ENCODE data around the gene PKN1.
"Not testable (repeated sequence)": the region's sequence is repeated elsewhere in the genome, so short reads cannot be mapped to it uniquely, and the experiment has no call there.

Gene PKN1

DNA sequence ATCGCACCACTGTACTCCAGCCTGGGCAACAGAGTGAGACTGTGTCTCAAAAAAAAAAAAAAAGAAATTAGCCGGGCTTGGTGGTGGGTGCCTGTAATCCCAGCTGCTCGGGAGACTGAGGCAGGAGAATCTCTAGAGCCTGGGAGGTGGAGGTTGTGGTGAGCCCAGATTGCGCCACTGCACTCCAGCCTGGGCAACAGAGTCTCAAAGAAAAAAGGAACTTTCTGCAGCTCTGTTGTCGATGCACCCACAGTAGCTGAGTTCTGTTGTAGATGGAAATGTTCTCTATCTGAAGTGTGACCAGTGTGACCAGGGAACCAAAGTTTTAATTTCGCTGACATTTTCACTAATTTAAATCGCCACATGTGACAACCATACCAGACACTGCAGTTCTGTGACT, 29.3 kb downstream of the PKN1 start:
- in situ Hi-C loops (cut with HindIII; ENCODE audit: low sequenced_read_pairs), result not testable (repeated sequence)

DNA sequence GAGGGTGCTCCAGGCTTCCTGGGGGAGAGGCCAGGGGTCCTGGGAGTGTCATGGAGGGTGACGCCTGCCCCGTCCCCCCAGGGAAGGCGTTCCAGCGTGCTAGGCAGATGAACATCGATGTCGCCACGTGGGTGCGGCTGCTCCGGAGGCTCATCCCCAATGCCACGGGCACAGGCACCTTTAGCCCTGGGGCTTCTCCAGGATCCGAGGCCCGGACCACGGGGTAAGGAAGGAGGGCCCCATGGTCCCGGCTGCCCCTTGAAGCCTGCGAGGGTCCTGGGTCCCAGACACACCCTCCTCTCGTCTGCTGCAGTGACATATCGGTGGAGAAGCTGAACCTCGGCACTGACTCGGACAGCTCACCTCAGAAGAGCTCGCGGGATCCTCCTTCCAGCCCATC, 30.6 kb downstream of the PKN1 start:
- in situ Hi-C loops (cut with HindIII; ENCODE audit: low sequenced_read_pairs), result no loop called here

DNA sequence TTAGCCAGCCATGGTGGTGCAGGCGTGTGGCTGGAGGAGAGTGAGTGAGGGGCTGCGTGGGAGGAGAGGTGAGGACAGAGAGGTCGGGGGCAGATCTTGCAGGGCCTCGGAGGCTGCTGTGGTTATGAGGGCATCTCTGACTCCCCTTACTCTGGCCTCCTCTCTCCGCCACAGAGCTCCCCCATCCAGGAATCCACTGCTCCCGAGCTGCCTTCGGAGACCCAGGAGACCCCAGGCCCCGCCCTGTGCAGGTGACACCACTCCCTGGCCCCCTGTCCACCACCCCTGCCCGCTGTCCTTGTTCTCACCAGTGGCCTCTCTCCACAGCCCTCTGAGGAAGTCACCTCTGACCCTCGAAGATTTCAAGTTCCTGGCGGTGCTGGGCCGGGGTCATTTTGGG, 34.3 kb downstream of the PKN1 start:
- in situ Hi-C loops (cut with HindIII; ENCODE audit: low sequenced_read_pairs), result no loop called here

DNA sequence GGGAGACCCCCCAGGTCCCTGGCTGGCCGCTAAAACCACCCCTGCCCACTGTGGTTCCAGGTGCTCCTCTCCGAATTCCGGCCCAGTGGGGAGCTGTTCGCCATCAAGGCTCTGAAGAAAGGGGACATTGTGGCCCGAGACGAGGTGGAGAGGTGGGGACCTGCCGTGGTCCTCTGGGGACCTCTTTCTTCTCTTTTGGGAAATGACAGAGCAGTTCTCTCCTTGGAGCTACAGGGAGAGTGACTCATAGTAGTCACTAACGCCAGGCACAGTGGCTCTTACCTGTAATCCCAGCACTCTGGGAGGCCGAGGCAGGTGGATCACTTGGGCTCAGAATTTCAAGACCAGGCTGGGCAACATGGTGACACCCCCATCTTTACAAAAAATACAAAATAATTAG, 34.7 kb downstream of the PKN1 start:
- in situ Hi-C loops (cut with HindIII; ENCODE audit: low sequenced_read_pairs), result no loop called here

DNA sequence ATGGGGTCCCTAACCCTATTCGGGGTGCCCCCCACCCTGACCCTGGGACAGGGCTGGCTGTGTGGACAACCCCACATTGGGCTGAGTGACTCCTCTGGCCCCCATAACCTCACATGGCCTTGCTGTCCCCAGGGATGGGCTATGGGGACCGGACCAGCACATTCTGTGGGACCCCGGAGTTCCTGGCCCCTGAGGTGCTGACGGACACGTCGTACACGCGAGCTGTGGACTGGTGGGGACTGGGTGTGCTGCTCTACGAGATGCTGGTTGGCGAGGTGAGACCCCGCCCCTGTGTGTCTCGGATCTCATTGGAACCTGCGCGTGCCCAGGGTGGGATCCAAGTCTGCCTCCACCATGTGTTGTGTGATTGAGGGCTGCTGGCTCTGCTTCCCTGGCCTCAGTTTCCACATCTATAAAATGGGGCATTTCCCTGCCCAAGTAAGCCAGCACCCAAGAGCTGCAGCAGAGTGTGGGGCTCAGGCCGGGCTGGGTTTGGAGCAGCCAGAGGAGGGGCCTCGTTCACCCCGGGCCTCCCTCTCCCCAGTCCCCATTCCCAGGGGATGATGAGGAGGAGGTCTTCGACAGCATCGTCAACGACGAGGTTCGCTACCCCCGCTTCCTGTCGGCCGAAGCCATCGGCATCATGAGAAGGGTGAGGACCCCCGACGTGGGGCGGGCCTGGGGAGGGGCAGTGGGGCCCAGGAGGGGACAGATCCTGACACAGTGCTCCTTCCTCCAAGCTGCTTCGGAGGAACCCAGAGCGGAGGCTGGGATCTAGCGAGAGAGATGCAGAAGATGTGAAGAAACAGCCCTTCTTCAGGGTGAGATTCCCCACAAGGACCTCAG, 37.1 kb downstream of the PKN1 start:
- in situ Hi-C loops (cut with HindIII; ENCODE audit: low sequenced_read_pairs), result no loop called here

DNA sequence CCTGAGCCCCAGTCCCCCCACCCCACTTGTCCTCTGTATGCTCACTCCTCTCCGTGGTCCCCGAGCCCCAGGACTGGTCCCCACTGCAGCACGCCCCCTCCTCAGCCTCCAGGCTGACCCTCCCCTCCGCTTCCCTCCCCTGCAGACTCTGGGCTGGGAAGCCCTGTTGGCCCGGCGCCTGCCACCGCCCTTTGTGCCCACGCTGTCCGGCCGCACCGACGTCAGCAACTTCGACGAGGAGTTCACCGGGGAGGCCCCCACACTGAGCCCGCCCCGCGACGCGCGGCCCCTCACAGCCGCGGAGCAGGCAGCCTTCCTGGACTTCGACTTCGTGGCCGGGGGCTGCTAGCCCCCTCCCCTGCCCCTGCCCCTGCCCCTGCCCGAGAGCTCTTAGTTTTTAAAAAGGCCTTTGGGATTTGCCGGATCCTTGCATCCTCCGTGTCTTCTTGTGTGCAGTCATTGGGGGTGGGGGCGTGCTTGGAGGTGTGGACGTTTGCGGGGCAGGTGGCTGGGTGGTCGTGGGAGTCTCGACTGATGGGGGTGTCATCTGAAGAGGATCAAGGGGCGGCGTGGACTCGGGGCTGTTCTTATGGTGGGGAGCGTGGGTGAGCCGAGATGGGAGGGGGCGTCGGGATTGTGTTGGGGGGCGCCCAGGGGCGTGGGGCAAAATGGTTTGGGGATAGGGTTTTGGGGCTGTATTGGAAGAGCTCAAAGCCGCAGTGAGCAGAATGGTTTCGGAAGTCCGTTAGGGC, 38.5 kb downstream of the PKN1 start:
- in situ Hi-C loops (cut with HindIII; ENCODE audit: low sequenced_read_pairs), result no loop called here

DNA sequence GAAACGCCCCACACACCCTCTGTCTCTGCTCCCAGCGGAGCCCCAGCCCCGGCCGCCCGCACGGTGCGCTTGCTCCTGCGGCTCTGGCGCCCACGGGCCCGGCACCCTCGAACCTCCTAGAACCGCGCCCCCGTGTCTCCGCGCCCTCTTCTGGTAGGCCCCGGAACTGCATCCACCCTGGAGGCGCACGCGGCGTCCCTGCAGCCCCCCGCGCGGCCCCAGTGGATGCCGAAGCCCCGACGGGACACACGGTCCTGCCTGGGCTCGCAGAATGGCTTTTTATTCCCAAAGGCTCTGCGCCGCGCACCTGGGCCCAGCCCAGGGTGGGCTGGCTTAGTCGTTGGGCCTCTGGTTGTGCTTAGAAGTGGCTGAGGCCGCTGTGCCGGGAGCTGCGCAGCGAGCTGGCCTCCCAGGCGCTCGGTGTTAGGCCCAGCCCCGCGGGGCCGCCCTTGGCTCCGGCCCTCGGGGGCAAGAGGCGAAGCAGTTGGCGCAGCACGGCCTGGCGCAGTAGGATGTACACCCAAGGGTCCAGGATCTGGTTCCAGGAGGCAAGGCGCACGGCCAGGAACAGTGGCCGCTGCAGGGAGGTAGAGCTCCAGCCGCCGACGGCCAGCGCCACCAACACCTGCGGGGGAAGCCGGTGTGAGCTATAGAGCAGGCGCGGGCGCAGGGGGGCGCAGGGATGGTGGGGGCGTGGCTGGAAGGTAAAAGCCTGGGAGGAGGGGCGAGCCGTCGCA, 39.3 kb downstream of the PKN1 start:
- in situ Hi-C loops (cut with HindIII; ENCODE audit: low sequenced_read_pairs), result no loop called here

DNA sequence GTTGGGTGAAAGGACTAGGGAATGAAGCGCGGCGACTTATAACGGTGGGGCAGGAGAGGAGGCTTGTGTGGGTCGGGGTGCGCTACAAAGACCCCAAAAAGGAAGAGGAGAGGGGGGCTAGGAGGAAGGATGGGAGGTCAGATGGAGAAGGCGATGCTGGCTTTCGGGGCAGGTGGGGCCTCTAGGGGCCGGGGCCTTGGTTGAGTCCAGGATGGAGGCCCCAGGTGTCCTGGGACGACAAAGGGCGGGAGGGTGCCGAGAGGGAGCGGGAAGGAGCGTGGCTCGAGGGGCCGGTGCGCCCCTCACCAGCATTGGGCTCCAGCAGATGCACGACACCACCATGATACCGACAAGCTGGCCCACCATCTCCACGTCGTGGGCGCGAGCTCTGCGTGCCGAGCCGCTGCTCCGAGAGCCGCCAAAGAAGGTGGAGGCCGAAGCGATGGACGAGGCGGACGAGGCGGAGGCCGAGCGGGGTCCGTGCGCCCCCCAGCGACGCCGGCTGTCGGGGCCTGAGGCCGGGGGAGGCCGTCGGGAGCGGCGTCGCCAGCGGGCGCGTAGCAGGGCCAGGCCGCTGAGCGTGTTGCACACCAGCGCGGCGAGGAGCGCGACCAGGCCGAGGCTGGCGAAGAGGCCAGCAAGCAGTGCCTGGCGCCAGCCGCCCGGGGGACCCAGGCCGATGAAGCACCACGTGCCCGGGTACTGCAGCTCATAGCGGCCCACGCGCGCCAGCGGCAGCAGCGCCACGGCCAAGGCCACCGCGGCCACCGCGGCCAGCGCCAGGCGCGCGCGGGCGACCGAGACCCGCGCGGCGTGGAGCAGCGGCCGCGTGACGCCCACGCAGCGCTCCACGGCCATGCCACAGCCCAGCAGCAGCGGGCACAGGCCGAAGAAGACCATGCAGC, 40.2 kb downstream of the PKN1 start:
- in situ Hi-C loops (cut with HindIII; ENCODE audit: low sequenced_read_pairs), result no loop called here

DNA sequence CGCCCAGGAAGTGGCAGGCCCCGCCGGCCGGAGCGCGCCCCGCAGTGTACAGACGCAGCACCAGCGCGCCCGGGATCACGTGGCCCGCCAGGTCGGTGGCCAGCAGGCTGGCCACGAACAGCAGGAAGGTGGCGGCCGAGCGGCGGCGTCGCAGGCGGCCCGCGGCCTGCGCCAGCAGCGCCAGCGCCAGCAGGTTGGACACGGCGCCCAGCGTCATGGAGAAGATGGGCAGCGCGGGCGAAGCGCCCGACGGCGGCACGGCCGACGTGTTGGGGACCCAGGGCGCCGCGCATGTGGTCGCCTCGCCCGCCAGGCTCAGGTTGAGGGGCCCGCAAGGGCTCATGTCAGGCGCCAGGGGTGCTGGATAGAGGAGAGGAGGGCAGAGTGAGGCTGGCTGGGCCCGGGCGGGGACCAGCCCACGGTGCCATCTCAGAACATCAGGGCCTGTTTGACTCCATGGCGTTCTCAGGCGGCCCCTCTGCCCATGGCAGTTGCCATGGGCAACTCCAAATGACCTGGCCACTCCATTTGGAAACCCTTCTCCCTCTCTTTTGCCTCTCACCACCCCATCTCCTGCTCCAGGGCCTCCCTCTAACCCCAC, 41.0 kb downstream of the PKN1 start:
- in situ Hi-C loops (cut with HindIII; ENCODE audit: low sequenced_read_pairs), result no loop called here

DNA sequence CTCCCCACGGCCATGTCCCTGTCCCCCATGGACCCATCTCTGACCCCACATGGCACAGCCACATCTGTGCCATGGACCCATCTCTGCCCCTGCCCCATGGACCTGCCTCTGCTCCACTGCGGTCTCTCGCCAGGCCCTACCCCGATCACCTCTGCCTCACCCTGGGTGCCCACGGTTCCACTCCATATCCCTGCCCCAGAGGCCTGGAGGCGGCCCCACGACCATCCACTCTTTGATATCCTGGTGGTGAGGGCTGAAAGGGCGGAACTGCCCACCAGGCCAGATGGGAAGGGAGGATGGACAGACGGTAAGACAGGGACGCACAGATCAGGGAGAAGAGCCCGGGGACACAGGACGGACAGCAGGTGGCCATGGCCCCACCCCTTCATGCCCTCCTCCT, 41.7 kb downstream of the PKN1 start:
- in situ Hi-C loops (cut with HindIII; ENCODE audit: low sequenced_read_pairs), result no loop called here

DNA sequence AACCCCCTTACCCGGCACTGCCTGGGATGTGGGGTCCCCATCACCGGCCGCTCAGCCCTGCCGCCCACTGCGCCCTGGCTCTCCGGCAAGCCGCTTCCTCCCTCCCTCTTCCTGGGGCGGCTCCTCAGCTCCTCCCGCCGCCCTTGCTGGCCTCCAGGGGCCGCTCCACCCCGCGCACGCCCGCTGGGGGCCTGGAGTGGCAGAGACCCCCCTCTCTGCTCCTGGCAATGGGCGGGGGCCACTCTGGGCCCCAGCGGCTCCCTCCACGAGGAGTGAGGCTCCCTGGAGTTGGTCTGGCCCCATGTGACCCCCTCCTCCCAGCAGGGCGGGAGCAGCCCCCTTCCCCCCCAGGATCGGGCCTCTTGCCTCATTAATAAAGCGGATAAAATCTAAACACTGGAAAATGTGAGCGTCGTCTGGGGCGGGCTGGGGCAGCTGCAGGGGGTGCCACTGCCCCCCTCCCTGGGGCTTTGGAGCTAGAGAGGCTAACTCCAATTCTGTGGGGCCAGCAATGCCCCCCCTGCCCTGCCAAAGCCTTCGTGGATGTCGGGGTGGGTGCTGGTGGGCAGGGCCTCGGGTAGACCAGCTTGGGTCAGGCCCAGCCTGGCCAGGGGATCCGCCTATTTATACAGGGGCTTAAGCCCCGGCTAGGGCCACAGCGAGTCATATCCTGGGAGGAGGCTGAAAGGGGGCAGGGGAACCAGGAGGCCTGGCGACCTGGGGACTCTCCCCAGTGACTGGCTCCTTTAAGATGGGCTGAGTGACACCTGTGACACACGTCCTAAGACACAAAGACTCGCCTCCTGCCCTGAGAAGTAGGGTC, 42.4 kb downstream of the PKN1 start, which contains the start of gene PTGER1:
Gene PTGER1 (minus strand): TSS at position 104 of the 823 bp plus-strand sequence. CDS start 1,034 bp downstream, outside the sequence.
- in situ Hi-C loops (cut with HindIII; ENCODE audit: low sequenced_read_pairs), result no loop called here

DNA sequence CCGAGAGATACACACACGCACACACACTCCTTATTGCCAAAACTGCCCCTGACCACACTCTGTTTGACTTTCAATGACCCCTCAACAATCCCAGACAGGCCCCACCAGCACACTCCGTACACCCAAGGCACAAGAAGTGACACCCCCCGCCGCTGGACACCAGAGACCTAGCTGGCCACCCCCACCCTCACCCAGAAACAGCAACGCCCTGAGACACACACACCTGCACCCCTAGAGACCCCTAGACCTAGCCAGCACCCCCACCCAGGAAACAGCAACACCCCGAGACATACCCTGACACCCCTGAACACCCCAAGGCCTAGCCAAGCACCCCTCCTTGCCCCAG, 43.2 kb downstream of the PKN1 start:
- in situ Hi-C loops (cut with HindIII; ENCODE audit: low sequenced_read_pairs), result no loop called here

DNA sequence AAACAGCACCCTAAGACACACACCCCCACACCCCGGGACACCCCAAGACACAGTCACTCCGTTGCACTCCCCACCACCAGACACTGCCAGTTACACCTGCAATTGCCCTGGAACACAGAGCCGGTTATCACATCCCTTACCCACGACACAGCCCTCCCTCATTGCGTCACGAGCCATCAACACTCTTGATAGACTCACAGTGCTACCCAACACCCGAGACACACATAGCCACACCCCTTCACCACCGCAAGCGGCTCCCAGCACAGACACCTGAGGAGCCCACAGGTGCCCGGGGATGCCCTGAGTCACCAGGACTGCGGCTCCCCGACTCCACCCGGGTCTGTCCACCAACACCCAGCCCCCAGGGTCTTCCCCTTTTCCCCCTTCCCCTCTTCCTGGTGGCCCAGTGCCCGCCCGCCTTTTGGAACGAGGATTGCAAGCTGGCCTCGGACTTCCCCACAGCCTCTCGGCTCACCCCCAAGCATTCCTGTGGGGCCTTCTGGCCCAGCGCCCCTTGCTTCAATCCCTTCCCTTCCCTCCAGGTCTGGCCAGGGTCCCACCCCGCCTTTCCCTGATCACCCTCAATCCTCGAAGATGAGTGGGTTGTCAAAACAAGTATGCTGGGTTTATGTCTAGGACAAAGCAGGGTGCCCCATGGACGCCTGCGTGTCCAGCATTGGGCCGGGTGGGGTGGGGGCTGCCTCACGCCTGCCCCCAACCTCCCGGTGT, 43.7 kb downstream of the PKN1 start:
- in situ Hi-C loops (cut with HindIII; ENCODE audit: low sequenced_read_pairs), result no loop called here

DNA sequence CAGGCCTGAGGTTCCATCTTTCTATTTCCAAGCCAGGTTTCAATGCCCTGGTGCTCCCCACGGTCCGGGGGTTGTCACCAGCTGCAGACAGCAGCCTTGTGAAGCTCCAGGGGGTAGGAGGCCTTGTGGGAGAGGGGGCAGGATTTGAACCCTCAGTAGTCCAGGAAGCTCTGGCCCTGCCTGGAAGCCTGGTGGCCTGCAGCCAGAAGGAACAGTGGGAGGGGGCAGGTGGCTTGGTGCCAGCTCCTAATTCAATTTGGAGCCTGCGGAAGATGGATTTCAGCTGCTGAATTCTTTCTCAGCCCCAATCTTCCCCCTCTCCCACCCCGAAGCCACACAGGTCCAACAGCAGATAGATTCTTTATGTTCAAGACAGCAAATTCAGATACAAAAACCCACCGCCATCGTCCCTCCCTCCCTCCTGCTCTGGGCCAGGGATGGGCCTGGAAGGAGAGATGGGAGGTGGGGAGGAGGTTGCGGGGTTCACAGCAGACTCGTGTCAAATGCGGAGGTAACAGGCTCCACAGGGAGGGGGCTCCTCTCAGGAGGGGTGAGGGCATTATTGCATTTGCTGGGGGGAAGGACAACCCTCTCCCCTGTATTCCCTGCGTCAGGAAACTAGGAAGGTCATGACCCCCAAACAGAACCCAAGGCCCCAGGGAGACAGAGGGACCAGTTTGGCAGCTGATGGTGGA, 44.5 kb downstream of the PKN1 start:
- in situ Hi-C loops (cut with HindIII; ENCODE audit: low sequenced_read_pairs), result no loop called here

DNA sequence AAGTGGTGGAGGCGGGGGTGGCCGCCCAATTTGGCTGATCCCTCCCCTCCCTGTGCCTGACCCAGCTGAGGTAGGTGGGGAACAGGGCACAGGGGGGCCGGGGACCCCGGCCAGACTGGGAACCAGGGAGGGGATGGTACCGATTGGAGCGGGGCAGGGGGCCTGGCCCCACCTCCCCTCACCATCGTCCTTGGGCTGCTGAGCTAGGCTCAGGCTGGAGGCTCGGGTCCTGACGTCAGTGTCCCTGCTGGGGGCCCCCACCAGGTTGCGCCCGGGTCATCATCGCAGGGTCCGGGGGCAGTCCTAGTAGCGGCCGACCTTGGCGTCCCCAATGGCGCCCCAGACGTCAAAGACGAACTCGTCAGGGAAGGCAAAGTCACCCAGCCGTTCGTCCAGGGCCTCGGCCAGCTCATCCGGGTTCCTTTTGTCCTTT, 45.0 kb downstream of the PKN1 start:
- in situ Hi-C loops (cut with HindIII; ENCODE audit: low sequenced_read_pairs), result no loop called here

DNA sequence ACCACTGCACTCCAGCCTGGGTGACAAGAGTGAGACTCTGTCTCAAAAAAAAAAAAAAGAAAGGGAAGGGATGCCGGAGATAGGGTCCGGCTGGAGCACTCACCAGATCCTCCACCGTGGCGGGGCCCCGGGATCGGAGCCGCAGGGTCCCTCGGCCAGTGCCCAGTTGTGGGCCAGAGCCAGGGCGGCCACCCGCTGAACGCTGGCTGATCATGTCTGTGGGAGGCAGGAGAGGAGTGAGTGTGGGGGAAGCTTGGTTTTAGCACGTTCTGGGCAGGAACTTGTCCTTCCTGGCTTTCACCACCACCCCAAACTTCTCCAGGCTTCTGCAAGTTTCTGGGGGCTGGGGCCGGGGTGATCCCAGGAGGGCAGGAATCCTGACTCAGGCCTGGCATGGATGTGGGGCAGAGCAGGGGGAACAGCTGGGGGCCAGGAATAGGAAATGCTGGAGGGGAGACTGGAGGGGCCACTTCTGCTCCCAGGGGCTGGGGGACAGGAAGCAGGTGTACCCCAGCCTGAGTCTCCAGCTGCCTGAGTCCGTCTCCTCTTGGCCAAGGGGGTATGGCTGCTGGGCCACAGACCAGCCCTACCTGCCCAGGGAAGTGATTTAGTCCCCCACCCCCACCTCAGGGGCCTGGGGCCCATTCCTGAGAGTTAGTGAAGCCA, 46.3 kb downstream of the PKN1 start:
- in situ Hi-C loops (cut with HindIII; ENCODE audit: low sequenced_read_pairs), result no loop called here

DNA sequence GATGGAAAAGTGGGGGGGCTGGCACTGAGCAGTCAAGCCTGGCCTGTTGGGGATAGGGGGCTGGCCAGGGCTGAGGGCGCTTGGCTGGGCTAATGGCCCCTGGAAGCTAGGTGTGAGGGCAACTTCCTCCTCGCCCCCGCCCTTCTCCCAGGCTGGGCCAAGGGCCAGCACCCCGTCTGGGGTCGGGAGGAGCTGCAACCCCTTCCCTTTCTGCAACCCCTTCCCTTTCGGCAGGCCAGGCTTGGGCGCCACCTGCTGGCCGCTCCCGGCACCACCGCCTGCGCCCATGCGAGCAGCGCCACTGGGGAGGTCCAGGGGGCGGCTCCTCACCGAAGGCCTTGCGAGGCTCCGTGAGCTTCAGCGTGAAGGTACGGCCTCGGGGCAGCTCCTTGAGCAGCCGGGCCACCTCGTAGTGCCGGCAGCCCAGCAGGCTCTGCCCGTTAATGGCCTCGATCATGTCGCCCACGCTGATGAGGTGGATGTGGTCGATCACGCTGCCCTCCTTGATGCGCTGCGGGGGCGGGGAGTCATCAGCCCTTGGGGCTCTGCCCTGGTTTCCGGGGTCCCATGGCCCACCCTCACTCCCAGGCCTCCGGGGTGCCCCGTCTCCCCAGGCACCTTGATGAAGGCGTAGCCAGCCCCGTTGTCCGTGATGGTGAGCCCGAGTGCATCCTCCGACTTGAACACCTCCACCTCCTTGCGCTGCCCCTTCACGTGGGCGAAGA, 47.0 kb downstream of the PKN1 start:
- in situ Hi-C loops (cut with HindIII; ENCODE audit: low sequenced_read_pairs), result no loop called here
